Breast epithelium (tissue), 3 donors: ENCODE measurements around the gene IDH3A.

Experiments
- CTCF ChIP-seq, 3 donors: fragments of 450-650 bp; IDR thresholded peaks; one replicate each; pipeline ENCODE4 v1.5.1; 2016 to 2017; ENCODE audit warnings: antibody characterized with exemption in 3 of 3, mild to moderate bottlenecking in 3 of 3, moderate library complexity in 3 of 3
- POLR2A ChIP-seq: fragments of 450-650 bp; IDR thresholded peaks from one replicate; pipeline ENCODE4 v1.6.1; 2016; ENCODE audit warnings: antibody characterized with exemption, mild to moderate bottlenecking, moderate library complexity

GRCh38 chr15:78192826-78193594 is 43.8 kb downstream of the IDH3A start:
- no peak for TF ChIP-seq CTCF (IDR thresholded peaks at IDR 0.05)
- TF ChIP-seq POLR2A: no peak
